Peyer's patch (tissue), 4 donors: ENCODE results near the gene TSTD2.

Experiments used
- CTCF ChIP-seq, 6 experiments: fragments of 450-650 bp in 4 of 6; fragments of 200-600 bp in 2 of 6; sonication (generic) in 1 of 6; IDR thresholded peaks; one replicate each; pipeline ENCODE4 v1.5.1; 2017 to 2019; ENCODE audit warnings: antibody characterized with exemption in 6 of 6, mild to moderate bottlenecking in 3 of 6, moderate library complexity in 1 of 6
- POLR2A ChIP-seq, 2 donors: fragments of 450-650 bp; IDR thresholded peaks; one replicate each; pipeline ENCODE4 v1.5.1; 2017; ENCODE audit warnings: antibody characterized with exemption in 2 of 2, mild to moderate bottlenecking in 2 of 2, moderate library complexity in 2 of 2

DNA sequence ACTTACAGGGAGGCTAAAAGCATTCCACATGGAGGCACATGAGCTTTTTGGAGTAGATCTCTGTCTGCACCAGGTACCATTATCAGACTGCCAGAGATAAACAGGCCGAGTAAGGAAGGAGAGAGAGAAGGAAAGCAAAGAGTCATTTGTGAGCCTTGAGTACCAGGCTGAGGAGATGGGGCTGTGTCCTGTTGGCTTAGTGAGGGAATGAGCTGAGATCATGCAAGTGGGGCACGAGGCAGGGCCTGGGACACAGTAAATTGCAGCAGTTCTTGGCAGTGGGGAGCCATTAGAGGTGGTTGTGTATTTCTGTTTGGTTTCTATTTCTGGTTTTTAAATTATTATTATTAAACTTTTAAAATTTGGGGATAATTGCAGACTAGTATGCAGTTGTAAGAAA is 53.3 kb downstream of the TSTD2 start:
- TF ChIP-seq POLR2A (IDR thresholded peaks at IDR 0.05) (no peak), CTCF (IDR thresholded peaks at IDR 0.05) (no peak)
